ENCODE measurements around the gene HCAR2.
"Not testable (repeated sequence)": the region's sequence is repeated elsewhere in the genome, so short reads cannot be mapped to it uniquely, and the experiment has no call there.

Gene HCAR2

GRCh38 chr12:122715211-122715610 is 12.1 kb upstream of the HCAR2 start:
- not testable (repeated sequence) for DNase-seq

- not testable (repeated sequence) for DNase-seq
These were observed 10.5 kb upstream of the HCAR2 start for GRCh38 chr12:122713491-122714188.

GRCh38 chr12:122711266-122711665 is 8.1 kb upstream of the HCAR2 start:
- not testable (repeated sequence) for DNase-seq

GRCh38 chr12:122710341-122710740 is 7.2 kb upstream of the HCAR2 start:
- DNase-seq, result not testable (repeated sequence)

- not testable (repeated sequence) for DNase-seq
These were observed 6.1 kb upstream of the HCAR2 start for GRCh38 chr12:122709287-122709686.

GRCh38 chr12:122703841-122704240 is 684 bp upstream of the HCAR2 start:
- DNase-seq, result not testable (repeated sequence)

- DNase-seq, result not testable (repeated sequence)
These were observed 1.7 kb downstream of the HCAR2 start for GRCh38 chr12:122701481-122701880.

GRCh38 chr12:122700038-122700710 is 3.0 kb downstream of the HCAR2 start:
- DNase-seq, result not testable (repeated sequence)

- DNase-seq, result not testable (repeated sequence)
These were observed 6.2 kb downstream of the HCAR2 start for GRCh38 chr12:122696922-122697321.

- DNase-seq, result no peak
These were observed 11.6 kb downstream of the HCAR2 start for GRCh38 chr12:122691566-122691965.

GRCh38 chr12:122688291-122688690 is 14.9 kb downstream of the HCAR2 start:
- no peak for DNase-seq

- no peak for DNase-seq
These were observed 16.1 kb downstream of the HCAR2 start for GRCh38 chr12:122687086-122687485.

GRCh38 chr12:122686538-122686937 is 16.6 kb downstream of the HCAR2 start:
- no peak for DNase-seq

- no peak for DNase-seq
These were observed 18.8 kb downstream of the HCAR2 start for GRCh38 chr12:122684297-122684813.

GRCh38 chr12:122681814-122682213 is 21.3 kb downstream of the HCAR2 start:
- DNase-seq, result no peak

- DNase-seq, result not testable (repeated sequence)
These were observed 22.2 kb downstream of the HCAR2 start for GRCh38 chr12:122680989-122681388.

- DNase-seq, result not testable (repeated sequence)
These were observed 26.4 kb downstream of the HCAR2 start for GRCh38 chr12:122676781-122677180.

- not testable (repeated sequence) for DNase-seq
These were observed 27.1 kb downstream of the HCAR2 start for GRCh38 chr12:122676015-122676414.

GRCh38 chr12:122672515-122672914 is 30.6 kb downstream of the HCAR2 start:
- DNase-seq, result no peak

GRCh38 chr12:122669397-122670070 is 33.6 kb downstream of the HCAR2 start:
- DNase-seq, result no peak

- DNase-seq, result no peak
These were observed 34.9 kb downstream of the HCAR2 start for GRCh38 chr12:122668268-122668667.

GRCh38 chr12:122665759-122666158 is 37.4 kb downstream of the HCAR2 start:
- no peak for DNase-seq

- DNase-seq, result no peak
These were observed 37.8 kb downstream of the HCAR2 start for GRCh38 chr12:122665349-122665748.

Measured in T-helper 9 cell (primary cell).